Anterior cingulate cortex (tissue), 58 donors: ENCODE measurements around the gene ZSCAN16.

Source experiments
- DNase-seq, 58 donors: peaks; one replicate each; lab custom pipeline; 2025; lab: John Stamatoyannopoulos, UW

ZSCAN16 gene

DNA sequence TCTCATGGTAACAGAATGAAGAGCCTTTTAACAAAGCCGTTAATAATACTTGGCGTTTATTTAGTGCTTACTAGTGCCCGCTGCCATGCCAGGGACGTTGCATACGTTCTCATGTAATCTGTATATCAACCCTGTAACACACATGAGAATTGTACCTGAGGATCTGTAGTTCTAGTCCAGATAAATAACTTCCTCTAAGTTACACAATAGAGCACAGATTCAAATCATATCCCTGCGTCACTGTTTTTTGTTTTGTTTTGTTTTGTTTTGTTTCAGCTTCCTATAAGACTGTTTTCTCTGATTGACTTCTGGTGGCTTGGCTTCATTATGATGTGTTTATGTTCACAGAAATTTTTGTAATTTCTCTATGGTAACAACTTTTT lies 553 bp downstream of the ZSCAN16 start:
- no peak for DNase-seq

DNA sequence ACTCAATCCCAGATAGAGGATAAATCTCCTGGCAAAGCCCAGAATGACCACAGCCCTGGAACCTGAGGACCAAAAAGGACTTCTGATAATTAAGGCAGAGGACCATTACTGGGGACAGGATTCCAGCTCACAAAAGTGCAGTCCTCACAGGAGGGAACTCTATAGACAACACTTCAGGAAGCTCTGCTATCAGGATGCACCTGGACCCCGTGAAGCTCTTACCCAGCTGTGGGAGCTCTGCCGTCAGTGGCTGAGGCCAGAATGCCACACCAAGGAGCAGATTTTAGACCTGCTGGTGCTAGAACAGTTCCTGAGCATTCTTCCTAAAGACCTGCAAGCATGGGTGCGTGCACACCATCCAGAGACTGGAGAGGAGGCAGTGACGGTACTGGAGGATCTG lies 992 bp downstream of the ZSCAN16 start:
- DNase-seq, result no peak

DNA sequence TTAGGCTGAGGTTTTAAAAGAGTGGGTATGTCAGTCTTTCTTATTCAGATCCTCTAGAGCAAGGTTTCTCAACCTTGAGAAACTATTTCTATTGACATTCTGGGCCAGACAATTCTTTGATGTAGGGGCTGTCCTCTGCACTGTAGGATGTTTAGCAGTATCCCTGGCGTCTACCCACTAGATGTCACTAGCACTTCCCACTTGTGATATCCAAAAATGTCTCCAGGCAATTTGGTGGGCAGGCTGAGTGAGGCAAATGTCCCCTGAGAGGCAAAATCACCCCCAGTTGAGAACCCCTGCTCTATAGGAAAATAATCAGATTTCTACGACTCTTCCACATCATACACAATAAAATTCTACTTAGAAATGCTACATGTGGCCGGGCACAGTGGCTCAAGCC lies 9.6 kb downstream of the ZSCAN16 start:
- peak in 7 of 58 donors; percentile 0 to 12 (median 5) for DNase-seq

DNA sequence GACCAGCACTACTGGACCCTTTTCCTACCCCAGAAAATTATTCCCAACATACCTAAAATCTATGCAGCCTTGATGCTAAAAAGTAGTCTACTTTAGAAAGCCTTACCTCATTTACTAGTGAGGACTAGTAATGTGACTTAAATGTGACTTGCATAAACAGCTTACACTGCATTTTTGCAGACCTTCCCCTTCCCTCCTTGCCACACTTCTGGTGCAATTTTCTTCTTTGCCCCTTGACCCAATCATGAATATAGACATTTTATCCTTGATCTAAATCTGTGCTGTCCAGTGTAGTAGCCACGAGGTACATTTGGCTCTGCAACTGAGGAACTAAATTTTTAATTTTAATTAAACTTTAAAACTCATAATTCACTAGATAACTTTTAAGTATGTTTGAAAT lies 10.3 kb downstream of the ZSCAN16 start:
- DNase-seq, result no peak

DNA sequence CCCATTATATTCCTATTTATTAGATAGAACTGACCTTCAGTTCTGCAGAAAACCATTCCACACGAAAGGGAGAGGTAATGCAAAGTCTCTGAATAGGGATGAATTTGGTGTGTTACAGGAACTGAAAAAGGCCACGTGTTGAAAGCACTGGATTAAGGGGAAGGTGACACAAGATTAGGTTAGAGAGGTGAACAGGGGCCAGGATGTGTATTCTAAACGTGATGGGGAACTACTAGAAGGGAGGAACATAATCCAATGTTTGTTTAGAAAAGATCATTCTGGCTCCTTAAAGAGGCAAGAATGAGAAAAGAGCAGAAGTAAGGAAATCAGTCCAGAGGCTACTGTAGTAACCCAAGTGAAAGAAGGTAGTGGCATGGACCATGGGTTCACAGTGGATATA lies 11.0 kb downstream of the ZSCAN16 start:
- no peak for DNase-seq

DNA sequence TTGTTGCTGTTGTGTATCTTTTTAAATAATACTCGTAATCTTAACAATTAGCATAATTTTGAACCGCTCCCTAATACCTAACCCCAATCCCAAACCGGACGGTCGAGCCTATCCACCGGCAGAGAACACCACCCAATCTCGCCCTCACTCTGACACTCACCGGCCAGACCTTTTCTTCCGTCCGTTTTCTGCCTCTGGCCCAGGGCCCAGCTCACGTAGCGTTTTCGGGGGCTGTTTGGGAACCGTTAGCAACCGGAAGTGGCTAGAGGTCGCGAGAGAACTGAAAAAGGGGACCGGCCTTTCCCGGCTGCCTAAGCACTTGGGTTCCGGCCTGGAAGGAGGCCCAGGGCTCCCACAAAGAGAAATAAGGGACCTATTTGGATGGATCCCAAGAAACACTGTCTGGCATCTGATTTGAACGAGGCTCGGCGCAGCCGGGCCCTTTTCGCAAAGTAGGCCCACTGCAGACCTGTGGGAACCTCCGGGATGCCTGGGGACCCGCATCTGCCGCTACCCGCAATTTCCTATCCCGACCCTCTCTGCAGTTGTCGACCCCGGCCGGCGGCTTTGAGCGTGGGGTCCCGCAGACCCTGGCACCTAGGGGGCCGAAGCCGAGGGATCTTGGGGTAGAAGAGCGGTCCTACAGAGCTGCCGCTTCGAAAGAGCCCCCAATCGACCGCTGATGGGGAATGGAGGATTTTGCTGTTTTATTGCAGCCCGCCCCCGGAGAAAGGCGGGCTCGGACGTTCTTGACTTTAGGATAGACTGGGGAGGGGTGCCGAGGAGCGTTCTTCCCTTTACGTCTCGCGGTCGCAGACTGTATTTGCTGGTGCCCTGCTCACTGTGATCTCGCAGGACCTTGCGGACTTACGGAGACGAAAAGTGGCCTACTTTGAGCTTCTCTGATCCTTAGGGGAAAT lies 12.4 kb downstream of the ZSCAN16 start:
- peak; percentile 42 to 92 (median 78) for DNase-seq

DNA sequence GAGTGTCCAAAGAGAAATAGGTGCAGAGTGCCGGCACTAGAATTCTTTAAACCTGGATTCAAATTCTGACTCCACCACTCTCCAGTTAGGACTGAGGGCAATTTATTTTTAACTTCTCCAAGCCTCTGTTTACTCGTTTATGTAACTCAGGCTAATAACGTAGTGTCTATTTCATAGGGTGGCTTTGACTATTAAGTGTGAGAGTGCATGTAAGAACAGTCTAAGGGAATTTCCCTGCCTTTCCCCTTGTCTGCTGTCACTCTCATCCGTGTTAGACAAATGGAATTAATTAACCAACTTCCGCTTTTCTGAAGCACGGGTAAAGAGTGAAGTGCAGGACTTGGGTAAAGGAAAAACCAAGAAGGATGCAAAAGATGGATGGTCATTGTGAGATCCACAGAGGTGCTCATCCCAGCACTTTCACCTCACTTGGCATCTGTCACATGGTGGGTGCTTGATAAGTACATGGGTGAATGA lies 13.1 kb downstream of the ZSCAN16 start:
- peak in 1 of 58 donors; percentile 18 for DNase-seq

DNA sequence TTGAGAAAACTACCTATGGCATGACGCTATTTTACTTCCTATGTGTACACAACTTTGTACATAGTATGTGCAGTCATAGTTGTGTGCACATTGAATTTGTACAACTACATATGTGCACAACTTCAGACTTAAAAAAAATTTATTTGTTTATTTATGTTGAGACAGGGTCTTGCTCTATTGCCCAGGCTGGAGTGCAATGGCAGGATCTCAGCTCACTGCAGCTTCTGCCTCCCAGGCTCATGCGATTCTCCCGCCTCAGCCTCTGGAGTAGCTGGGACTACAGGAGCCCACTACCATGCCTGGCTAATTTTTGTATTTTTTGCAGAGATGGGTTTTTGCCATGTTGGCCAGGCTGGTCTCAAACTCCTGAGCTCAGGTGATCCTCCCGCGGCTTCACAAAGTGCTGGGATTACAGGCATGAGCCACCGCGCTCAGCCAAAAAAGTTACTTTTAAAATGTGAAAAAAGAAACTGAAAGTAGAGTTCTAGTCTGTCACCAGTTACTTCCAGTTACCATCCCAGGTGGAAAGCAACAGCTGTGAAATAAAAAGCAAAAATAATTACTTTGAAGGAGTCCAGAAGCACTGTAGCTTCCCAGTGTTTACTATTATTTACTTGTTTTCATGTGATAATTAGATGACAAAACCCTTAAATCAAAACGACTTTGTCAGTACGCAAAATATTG lies 15.6 kb downstream of the ZSCAN16 start:
- DNase-seq, result no peak

DNA sequence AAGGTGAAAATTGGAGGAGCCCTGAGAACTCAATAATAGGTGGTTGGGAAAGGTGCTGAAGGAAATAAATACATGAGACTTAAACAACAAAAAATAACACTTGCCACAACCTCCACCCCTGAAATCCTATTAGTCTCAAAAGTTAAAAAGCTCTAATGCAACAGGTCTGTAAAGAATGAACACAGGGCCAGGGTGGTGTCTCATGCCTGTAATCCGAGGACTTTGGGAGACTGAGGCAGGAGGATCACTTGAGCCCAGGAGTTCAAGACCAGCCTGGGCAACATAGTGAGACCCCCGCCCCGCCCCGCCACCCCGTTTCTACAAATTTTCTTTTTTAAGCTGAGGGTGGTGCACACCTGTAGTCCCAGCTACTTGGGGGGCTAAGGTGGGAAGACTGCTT lies 16.2 kb downstream of the ZSCAN16 start:
- DNase-seq, result no peak

DNA sequence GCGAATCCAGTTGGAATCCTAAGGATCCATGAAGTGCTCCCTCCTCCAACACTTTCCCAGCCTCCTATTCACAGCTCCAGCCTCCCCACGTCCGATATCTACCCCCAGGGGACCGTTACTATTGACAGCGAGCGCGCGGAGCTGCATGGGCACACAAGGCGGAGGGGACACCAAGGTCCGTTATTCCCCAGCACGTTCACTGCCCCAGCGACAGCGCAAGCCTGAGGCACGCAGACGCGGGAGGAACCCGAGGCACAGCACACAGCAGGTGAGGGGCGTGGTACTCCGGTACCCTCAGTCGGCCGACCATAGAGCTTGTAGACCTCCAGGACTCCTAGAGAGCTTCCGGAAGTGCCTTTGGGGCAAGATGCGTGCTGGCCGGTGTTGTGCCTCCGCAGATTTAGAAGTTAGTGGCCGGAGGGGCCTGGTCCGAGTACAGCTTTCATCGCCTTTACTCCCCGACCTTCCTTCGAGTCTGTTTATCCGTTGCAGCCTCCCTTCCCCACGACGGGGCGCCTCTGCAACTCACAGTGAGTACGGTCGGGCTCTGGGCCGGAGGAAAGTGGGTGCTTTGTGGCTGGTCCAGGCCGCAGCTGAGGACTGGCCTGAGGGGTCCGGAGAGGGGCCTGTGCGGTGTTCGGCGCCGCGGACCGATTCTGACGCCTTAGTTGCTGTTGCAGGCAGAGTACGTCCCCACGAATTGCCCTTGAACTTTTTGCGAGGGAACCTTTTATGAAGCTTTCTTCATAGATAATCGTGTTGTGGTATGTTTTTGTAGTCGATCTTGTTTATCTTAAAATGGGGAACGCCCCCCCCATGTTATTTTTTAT lies 17.3 kb downstream of the ZSCAN16 start, which contains the start of gene ZKSCAN8:
TSS of gene ZKSCAN8 (plus strand) at position 384 of the 830 bp plus-strand sequence. CDS start 6,525 bp downstream, outside the sequence.
- DNase-seq, result peak in 57 of 58 donors; percentile 28 to 89 (median 71)

DNA sequence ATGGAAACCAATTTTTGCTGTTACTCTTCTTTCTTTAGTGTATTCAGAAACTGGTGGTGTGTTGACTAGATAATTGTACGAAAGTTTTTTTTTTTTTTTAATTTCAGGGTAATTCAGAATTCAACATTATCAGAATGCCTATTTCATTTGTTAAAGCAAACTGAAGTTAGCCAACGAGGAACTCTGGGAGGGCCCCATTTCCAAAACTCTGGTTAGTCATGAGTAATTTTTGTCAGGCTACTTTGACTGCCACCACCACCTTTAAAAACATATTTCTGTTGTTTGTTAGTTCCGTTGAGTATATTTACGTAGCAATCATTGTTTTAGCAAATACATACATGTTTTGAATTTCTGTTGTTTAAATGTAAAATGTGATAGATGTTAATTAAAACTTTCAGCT lies 18.0 kb downstream of the ZSCAN16 start:
- DNase-seq, result no peak

DNA sequence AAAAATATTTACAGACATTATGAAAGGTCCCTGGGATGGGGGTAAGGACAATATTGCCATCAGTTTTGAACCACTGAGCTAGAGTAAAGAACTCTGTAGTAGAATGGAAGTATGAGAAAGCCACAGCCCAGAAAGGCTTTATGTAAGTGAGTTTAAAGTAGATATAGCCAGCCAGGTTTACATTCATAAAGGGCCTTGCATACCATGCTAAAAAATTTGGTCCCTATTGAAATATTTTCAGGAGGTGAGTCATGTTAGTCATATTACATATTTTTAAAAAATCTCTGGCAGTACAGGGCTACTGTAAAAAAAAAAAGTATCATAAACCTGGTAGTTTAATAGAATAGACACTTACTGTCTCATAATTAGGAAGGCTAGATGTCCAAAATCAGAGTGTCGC lies 20.8 kb downstream of the ZSCAN16 start:
- no peak for DNase-seq

DNA sequence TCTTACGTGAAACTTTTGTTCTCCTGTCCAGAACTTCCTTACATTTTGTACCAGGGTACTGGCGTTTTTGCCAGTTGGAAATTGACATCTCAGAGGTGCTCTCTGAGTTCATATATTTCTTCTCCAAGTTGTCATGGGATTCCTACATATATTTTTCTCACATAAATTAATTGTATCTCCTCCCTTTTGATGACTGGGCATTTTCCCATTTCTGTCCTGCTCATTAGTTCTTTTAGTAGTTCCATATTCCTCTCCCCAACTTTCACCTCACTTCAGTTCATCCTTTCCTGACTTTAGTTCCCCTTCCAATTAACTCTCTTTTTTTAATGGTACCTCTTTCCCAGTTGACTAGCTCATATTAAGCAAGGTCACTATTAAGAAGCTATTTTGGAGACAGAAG lies 28.1 kb downstream of the ZSCAN16 start:
- DNase-seq, result no peak

DNA sequence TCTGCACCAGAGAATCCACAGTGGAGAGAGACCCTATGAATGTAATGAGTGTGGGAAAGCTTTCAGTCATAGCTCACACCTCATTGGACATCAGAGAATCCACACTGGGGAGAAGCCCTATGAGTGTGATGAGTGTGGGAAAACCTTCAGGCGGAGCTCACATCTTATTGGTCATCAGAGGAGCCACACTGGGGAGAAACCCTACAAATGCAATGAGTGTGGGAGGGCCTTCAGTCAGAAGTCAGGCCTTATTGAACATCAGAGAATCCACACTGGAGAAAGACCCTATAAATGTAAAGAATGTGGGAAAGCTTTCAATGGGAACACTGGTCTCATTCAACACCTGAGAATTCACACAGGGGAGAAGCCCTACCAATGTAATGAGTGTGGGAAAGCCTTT lies 29.1 kb downstream of the ZSCAN16 start:
- no peak for DNase-seq

DNA sequence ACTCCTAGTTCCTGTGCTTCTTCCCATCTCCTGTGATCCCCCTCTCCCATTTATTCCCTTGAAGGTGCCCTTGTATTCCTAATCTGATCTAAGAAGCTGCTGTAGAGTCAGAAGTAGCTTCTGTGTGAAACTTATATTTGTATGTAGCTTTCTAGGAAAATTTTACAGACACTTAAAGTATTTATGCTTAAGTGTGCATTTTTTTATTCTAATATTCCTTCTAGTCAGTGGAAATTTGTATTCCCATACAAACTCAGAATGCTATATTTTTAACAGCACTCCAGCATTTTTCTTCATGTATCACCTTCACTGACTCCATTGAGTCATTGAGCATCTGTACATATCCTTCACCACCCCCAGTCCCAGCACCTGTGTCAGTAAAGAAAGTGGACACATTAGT lies 29.9 kb downstream of the ZSCAN16 start:
- no peak for DNase-seq

DNA sequence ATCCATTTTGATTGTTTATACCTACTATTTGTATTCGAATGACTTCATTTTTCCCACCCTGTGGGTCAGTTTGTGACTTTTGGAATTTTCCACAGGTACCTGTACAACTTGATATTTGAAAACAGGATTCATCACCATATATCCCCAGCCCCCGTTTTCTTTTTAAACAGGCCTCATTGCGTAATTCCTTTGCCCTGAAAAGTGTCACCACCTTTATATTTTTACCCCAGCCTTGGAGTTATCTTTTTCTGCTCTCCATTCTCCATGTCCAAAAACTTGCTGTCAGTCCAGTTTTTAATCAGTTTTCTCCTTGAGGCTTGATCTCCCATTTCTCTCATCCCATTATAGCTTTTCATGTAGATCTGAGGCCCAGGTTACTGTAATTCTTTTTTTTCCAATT lies 33.9 kb downstream of the ZSCAN16 start:
- no peak for DNase-seq

DNA sequence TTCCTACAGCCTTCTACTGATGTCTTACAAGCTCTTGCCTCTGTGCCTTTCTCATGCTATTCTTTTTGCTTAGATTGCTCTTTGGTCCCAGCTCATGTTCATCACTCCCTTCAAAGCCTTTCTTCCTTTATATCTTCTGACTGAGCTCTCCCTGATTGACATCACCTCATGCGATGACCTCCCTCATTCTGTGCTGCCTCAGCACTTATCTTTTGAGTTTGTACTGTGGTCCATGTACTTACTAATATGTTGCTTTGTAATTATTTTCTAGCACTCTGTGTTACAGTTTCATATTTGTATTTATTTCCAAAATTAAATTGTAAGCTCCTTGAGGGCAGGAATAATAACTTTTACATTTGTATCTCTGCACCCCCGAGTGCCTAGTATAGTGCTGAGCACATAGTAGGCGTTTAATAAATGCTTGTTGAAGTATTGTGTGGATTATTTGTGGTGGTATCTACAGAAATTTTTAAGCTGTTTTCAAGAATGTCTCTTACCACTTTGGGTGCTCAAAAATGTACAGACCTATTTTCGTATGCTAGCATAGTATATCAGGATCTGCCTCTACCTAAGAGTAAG lies 34.7 kb downstream of the ZSCAN16 start:
- no peak for DNase-seq

DNA sequence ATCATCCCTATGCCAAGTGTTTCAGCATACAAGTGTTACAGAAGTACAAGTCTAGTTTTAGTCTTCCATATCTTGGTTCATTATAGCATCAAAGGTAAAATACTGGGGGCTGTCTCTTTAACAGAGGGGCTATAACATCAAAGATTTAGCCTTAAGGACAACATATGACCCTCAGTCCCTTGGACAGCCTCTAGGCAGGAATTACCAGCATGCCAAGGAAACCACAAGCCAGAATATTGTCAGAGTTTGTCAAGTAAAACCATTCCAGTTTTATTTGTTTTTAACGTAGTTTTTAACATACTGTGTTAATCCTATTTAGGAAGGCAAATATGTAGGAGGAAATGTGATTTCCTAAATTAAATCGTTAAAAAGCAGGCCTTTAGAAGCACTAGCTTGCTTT lies 35.8 kb downstream of the ZSCAN16 start:
- DNase-seq, result no peak

DNA sequence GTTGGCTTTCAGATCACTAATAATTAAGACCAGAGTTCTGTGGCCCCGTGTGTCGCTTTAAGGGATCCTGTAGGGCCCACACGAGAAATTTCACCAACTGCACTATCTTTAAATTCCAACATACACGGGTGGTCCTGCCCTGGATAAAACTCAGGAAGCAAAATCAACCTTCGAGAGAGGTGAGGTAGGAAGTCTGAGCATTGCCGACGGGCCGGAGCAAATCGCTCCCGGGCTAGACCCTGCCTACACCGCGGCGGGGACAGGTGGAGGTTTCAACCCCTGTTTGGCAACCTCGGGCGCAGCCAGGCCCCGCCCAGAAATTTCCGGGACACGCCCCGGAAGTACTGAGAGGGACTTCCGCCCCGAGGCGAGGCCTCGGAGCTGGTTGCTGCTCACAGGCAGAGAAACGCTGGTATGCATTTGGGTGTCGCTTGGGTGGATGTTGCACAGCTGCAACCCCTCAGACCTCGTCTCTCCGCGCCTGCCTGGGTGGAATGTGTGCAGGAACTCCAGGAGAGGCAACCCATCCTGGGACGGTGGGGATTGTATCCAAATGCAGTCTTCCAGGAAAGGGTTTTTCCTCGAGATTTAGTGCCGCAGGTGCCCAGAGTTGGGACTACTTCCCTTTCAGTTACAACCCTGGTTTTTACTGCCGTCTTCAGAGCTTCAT lies 37.1 kb downstream of the ZSCAN16 start:
- DNase-seq, result peak in 54 of 58 donors; percentile 1 to 64 (median 18)

DNA sequence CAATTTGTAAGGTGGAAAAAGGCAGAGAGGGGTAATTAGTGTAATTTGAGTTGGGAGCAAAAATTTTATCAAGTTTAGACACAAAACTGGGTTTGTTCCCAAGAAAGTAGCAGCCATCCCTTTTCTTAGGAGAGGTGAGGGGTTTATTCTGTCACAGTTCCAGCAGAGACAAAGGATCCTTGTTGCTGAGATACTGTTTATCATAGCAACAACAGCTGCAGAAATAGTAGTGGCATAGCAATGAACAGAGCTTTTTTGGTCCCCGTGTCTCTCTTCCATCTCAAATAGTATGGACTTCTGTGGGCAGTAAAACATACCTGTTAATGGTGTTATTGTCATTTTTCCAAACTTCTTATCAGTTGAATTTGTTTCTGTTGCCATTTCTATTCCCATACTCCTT lies 41.2 kb downstream of the ZSCAN16 start:
- no peak for DNase-seq
